Measurements from ENCODE around the gene ATP2C1.

- no peak for TF ChIP-seq POLR2A (IDR thresholded peaks at IDR 0.05; ENCODE audit: extremely low read depth, insufficient read length)
- TF ChIP-seq, protein P1, sequence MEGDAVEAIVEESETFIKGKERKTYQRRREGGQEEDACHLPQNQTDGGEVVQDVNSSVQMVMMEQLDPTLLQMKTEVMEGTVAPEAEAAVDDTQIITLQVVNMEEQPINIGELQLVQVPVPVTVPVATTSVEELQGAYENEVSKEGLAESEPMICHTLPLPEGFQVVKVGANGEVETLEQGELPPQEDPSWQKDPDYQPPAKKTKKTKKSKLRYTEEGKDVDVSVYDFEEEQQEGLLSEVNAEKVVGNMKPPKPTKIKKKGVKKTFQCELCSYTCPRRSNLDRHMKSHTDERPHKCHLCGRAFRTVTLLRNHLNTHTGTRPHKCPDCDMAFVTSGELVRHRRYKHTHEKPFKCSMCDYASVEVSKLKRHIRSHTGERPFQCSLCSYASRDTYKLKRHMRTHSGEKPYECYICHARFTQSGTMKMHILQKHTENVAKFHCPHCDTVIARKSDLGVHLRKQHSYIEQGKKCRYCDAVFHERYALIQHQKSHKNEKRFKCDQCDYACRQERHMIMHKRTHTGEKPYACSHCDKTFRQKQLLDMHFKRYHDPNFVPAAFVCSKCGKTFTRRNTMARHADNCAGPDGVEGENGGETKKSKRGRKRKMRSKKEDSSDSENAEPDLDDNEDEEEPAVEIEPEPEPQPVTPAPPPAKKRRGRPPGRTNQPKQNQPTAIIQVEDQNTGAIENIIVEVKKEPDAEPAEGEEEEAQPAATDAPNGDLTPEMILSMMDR (IDR thresholded peaks at IDR 0.05; ENCODE audit: low read depth, low read length), result no peak
- TF ChIP-seq, protein P2, sequence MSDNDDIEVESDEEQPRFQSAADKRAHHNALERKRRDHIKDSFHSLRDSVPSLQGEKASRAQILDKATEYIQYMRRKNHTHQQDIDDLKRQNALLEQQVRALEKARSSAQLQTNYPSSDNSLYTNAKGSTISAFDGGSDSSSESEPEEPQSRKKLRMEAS (IDR thresholded peaks at IDR 0.05; ENCODE audit: low read depth, low read length), result no peak
- no peak for TF ChIP-seq MYC (IDR thresholded peaks at IDR 0.05; ENCODE audit: low read depth, low read length)
Observed at GRCh38 chr3:130992344-130992743, 98.5 kb downstream of the ATP2C1 start.

All from NB4 (cell line).